Measurements from ENCODE around the gene KLC4.

DNA sequence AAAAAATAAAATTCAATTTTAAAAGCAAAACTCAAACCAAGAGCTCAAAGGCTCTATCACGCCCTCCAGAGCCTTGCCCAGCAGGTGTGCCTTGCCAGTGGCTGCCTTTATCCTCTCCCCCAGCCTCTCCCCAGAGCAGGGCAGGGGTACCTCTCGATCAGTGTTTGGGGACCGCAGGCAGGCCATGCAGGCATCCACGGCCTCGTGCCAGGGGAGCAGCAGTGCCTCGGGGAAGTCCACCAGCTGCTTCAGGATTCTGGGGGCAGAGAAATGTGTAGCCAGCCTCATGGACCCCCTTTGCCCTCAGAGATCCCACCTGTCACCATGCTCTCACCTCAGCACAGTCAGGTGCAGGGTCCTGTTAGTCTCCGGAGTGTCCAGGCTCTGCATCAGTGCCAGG, 11.4 kb upstream of the KLC4 start:
- TF ChIP-seq ZNF274 (IDR thresholded peaks at IDR 0.05; ENCODE audit: low read depth, low read length) (no peak), SUZ12 (IDR thresholded peaks at IDR 0.05; ENCODE audit: extremely low read depth, insufficient read depth, insufficient read length) (no peak), YY1 (IDR thresholded peaks at IDR 0.05; ENCODE audit: insufficient read depth, insufficient read length) (no peak)
